GM19324 (cell line): ENCODE results near the gene SVIL.
"Not testable (repeated sequence)": the region's sequence is repeated elsewhere in the genome, so short reads cannot be mapped to it uniquely, and the experiment has no call there.

ENCODE experiments used
- ATAC-seq: cut with Tn5 transposase; IDR thresholded peaks from one replicate; pipeline ENCODE4 v1.9.1; 2021; ENCODE audit warnings: mild to moderate bottlenecking, moderate library complexity; ENCODE audit not compliant: unreplicated experiment, low FRiP score

Gene SVIL

GRCh38 chr10:29546773-29547313 is 87.9 kb downstream of the SVIL start:
- ATAC-seq, result no peak

- ATAC-seq, result no peak
Observed at GRCh38 chr10:29545122-29545521, 89.6 kb downstream of the SVIL start.

DNA sequence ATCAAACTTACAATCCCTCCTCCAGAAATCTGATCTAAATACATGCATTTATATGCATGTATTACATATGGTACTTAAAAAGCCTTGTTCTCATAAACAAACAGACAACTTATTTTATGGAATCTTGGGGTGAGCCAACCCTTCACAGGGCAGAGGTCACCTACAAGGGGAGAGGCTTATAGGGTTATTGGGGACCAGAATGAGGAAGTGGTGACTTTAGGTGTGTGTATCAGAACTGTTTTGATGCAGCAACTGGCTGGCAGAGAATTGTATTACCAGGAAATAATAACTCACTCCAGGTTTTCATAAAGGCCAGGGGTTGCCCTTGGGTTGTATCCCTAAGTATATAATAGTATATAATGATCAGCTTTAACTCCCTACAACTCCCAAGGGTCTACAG is 91.1 kb downstream of the SVIL start:
- ATAC-seq, result no peak

DNA sequence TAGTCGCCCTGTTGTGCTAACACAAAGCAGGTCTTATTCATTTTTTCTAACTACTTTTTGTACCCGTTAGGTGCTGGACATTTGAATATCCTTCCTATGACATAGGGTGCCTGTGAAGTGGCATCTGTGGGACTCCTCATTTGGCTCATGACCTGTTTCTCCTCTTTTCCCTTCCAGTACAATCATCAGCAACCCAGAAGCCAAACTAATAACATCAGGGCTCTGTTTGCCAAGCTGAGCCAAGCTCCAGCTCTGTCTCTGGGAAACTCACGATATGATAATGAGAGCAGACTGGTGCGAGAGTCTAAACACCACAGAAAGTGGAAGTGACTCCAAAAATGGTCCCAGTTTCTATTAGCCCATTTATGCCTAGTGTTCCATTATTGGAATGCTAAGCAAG is 92.0 kb downstream of the SVIL start:
- no peak for ATAC-seq

GRCh38 chr10:29541422-29542210 is 93.2 kb downstream of the SVIL start:
- ATAC-seq, result no peak

DNA sequence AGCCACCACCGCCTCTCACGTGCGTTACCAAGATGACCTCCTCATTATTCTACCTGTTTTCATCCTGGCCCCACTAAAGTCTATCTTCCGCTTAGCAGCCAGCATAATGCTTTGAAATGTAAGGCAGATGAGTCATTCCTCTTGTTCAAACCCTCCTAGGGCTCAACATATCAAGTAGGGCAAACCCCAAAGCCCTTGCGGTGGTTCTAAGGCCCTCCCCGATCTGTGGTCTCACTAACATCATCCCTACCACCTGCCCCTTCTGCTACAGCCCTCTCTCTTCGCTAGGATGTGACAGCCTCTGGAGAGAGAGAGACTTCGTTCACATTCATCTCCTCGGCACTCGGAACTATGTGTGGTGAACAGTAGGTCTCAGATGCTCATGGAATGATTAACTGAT is 94.8 kb downstream of the SVIL start:
- ATAC-seq, result no peak

DNA sequence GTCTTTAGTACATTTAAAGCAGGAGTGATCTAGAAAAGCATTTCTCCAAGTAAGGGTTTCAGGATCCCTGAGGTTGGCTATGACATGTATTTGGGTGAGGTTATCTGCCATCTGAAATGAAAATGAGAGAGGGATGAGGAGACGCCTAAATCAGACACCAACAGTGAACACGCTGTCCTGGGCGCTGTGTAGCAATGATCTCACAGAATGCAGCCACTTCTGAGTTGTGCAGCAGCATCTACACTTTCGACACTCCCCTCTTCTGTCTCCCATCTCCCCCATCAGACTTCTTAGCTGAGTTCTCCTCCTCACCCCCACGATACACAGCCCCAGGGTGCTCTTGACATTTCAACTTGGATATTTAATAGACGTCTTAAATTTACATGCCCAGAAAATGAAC is 95.4 kb downstream of the SVIL start:
- no peak for ATAC-seq

GRCh38 chr10:29537799-29538198 is 97.0 kb downstream of the SVIL start:
- no peak for ATAC-seq

DNA sequence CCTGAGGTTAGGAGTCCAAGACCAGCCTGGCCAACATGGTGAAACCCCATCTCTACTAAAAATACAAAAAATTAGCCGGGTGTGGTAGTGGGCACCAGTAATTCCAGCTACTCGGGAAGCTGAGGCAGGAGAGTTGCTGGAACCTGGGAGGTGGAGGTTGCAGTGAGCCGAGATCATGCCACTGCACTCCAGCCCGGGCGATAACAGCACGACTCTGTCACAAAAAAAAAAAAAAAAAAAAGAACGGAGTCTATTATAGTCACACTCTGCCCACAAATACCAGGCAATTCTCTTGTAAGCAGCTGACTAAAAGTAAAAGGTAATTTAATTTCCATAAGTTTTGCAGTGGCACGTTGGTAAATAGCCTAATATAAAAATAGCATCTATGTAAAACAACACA is 98.1 kb downstream of the SVIL start:
- not testable (repeated sequence) for ATAC-seq

- ATAC-seq, result no peak
Observed at GRCh38 chr10:29535778-29536453, 98.9 kb downstream of the SVIL start.

- no peak for ATAC-seq
Observed at GRCh38 chr10:29535012-29535777, 99.6 kb downstream of the SVIL start.

DNA sequence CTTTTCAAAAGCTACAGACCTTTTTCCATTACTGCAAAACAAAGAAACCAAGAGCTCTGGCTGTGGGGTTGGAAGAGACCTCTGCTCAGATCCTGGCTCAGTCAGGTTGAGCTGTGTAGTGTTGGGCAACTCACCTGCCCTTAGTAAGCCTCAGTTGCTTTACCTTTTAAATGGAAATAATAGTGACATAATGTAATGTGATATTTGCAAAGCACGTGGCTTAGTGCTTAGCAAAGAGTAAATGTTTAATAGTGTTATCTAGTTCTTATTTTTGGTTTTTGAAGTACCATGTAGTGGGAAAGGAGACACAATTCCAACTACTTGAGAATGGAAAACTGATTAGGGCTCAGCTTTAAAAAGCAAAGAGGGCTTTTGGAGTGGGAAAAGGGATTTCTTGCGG is 100.2 kb downstream of the SVIL start:
- no peak for ATAC-seq

- ATAC-seq, result no peak
Observed at GRCh38 chr10:29533696-29534285, 101.0 kb downstream of the SVIL start.

DNA sequence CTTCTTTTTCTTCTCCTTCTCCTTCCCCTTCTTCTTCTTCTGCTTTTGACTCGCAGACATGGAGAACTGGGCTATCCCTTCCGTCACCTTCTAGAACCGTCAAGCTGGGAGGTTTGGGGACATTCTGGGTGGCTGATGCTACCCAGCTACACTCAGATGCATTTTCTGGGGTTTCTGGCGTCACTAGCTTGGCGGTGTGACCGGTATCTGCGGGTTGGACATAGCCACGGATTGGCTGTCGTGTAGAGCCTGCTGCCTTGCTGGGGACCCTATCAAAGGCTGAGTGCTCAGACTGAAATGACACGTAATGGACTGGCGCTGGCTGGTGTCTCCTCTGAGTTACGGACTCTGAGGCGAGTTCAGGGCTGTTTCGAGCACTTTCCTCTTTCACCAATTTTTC is 101.7 kb downstream of the SVIL start:
- no peak for ATAC-seq

GRCh38 chr10:29532256-29532878 is 102.4 kb downstream of the SVIL start:
- ATAC-seq, result no peak

GRCh38 chr10:29530112-29530976 is 104.4 kb downstream of the SVIL start:
- ATAC-seq, result no peak

DNA sequence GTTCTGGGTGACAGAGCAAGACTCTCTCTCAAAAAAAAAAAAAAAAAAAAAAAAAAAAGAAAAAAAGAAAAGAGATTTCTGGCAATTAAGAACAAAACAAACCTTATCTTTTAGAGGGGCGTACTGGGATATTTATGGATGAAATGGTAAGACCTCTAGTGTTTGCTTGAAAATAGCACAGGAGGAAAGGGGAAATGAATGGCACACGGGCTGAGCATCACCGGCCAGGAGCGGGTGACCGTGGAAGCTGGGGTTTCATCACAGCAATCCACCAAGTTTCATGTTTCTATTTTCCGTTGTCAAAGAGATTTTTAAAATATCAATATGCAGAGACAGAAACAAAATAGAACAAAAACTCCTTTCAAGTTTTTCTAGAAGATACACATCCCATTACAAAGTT is 105.6 kb downstream of the SVIL start:
- no peak for ATAC-seq

GRCh38 chr10:29525762-29526161 is 109.0 kb downstream of the SVIL start:
- ATAC-seq, result no peak

GRCh38 chr10:29524720-29525119 is 110.1 kb downstream of the SVIL start:
- no peak for ATAC-seq
